GM19351 (cell line): ENCODE data around the gene FTO.

Experiments
- ATAC-seq: cut with Tn5 transposase; IDR thresholded peaks from one replicate; pipeline ENCODE4 v1.9.1; 2021; ENCODE audit warnings: mild to moderate bottlenecking, moderate library complexity; ENCODE audit not compliant: unreplicated experiment

The FTO gene

DNA sequence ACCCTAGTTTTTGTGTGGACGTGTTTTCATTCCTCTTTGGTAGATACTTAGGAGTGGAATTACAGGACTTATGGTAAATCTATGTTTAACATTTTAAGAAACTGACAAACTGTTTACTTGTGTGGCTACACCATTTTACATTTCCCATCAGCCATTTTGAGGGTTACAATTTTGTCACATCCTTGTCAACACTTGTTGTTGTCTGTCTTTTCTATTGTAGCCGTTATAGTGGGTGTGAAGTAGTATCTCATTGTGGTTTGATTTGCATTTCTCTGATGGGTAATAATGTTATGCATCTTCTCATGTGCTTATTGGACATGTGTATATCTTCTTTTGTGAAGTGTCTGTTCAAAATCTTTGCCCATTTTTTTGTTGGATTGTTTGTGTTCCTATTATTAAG, 4.5 kb downstream of the FTO start:
- ATAC-seq: no peak

DNA sequence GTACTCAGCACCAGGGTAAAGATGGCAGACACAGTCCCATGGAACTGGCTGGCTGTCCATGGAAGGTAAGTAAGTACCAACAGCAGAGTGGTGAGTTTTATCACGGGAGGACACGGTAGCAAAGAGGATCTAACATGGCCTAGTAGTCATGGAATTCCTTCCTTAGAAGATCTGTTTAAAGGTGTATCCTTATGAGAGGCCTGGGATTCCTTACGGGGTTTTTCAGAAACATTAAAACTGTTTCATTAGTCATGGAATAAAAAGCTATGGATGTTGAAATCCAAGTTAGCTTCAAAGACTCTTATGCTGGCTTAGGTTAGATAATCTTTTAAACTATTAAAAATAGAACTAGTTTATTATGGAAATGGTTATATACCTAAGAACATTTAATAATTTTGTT, 7.4 kb downstream of the FTO start:
- ATAC-seq: no peak

- no peak for ATAC-seq
These were observed 8.1 kb downstream of the FTO start for GRCh38 chr16:53712065-53712464.

GRCh38 chr16:53713403-53714204, 9.6 kb downstream of the FTO start:
- no peak for ATAC-seq

GRCh38 chr16:53714205-53715022, 10.5 kb downstream of the FTO start:
- ATAC-seq: no peak

DNA sequence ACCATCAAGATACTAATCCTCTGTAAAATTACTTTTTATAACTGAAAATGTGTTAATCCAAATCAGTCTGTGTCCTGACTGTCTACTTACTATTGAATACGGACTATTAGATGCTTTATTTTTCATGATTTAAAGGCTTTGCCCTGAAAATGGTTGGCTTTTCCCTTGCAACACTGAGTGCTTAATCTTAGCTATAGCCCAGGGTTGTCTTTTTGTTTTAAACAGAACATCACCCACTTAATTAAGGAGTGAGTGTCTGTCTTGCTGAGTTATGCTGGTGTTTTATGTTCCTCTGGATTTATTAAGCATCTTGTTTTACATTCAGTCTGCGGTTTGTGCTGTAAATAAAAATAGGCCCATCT, 11.0 kb downstream of the FTO start:
- ATAC-seq: no peak

DNA sequence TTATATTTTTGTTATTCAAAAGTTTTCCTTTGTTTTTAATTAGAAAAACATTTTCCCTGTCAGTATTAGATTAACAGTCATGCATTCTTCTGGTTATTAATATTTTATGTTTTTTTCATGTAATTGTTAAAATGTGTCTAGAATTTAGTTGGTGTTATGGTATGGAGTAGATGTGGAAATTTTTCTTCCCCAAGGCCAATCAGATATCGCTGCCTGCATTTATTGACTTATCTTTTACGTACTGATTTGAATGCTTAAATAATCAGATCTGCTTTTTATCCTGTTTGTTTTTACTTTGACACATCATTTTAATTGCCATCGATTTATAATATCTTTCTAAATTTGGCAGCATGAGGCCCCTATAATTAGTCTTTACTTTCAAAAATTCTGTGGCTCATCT, 13.6 kb downstream of the FTO start:
- no peak for ATAC-seq

DNA sequence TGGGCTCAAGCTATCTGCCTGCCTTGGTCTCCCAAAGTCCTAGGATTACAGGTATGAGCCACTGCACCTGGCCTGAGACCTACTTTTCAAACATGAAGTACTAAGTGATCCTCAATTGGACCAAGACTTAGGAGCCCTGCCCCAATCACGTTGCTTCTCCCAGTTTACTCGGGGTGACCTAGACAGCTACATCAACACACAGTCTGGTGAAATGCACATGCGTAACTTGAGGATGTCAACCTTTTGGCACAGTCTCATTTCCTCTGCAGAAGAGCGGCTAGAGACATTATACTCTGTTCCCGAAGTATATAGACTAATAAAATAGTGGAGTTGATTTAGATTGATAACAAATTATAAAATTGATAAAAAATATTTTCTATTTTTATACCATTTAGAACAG, 17.1 kb downstream of the FTO start:
- ATAC-seq: no peak

GRCh38 chr16:53726625-53727024, 22.7 kb downstream of the FTO start:
- ATAC-seq: no peak

DNA sequence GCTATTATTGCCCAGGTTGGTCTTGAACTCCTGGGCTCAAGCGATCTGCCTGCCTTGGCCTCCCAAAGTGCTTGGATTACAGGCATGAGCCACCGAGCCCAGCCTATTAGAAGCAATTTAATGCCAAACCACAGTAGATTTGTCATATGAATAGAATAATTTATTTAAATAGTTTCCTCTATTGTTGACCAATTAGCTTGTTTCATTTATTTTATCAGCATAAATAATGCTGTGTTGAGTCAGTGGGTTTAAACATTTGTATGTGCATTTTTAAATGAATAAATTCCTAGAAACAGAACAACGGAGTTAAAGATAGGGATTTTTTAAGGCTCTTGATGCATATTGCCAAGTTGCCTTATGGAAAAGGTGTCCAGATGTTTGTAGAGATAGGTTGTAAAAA, 26.7 kb downstream of the FTO start:
- no peak for ATAC-seq

DNA sequence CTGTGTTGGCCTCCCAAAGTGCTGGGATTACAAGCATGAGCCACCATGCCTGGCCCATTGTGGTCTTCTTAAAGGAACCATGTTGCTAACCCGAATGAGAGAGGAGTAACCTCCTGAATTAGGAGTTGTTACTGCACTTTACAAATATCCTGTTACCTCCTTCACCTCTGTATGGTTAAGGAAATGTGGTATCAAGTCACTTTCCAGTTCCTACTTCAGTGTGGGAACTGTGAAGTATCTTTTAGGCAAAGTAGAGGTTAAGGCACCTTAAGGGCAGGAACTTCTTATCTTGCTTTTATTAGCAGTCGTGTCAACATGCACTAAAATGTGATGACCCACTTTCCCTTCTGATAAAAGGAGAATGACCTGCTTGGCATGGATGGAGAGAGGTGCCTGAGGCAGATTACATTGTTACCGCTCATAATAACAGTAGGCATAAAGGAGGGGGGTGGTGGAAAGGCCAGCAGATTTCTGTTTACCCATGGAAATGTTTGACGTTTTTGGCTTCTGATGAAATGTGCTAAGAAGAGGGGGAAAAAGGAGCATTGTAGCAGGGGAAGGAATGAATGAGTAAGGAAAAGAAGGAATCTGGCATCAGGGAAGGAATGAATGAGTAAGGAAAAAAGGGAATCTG, 28.5 kb downstream of the FTO start:
- ATAC-seq: no peak

- ATAC-seq: no peak
These were observed 31.0 kb downstream of the FTO start for GRCh38 chr16:53734908-53735307.

DNA sequence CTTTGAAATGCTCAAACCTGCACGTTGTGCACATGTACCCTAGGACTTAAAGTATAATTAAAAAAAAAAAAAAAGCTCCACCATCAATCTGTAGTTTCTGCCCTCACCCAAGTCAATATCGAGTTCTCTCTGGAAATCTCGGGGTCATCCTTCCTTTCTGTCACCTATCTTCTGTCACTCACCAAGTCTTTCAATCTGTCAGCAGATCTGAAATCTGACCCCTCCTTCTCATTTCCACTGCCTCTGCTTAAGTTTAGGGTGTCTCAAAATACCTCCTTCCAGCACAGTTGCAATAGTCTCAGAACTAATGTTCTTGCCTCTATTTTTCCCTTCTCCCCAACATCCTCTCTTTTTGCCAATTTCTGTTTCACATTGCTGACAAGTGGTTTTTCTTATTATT, 32.3 kb downstream of the FTO start:
- no peak for ATAC-seq

DNA sequence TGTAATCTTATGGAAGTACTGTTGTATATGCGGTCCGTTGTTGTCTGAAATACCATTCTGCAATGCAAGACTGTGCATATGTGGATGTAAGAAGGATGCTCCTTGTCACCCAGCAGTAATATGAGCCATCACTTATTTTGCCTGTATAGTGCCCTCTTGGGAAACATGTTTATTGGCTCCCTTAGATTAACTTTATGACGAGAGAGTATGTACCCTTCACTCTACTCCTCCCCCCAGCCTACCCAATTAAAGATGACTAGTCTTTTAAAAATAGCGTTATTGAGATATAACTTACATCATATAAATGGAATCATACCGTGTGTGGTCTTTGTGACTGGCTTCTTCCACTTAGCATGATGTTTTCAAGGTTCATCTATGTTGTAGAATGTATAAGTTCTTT, 33.6 kb downstream of the FTO start:
- no peak for ATAC-seq

DNA sequence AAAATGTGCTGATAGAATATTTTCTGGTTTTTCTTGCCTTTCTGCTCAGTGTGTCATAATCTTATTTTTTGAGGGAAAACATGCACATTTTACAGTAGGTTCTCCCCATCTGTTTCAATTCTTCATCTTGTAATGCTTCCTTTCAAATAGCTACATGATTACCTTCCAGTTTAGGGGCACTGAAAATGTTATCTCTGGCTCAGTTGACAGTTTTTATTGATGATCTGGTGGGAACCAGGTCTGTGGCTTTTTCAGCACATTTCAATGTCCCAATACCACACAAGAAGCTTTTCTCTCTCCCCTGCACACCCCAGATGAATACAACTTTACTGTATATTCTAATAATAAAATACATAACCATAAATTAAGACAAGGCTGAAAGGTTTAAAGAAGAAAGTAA, 36.5 kb downstream of the FTO start:
- no peak for ATAC-seq

DNA sequence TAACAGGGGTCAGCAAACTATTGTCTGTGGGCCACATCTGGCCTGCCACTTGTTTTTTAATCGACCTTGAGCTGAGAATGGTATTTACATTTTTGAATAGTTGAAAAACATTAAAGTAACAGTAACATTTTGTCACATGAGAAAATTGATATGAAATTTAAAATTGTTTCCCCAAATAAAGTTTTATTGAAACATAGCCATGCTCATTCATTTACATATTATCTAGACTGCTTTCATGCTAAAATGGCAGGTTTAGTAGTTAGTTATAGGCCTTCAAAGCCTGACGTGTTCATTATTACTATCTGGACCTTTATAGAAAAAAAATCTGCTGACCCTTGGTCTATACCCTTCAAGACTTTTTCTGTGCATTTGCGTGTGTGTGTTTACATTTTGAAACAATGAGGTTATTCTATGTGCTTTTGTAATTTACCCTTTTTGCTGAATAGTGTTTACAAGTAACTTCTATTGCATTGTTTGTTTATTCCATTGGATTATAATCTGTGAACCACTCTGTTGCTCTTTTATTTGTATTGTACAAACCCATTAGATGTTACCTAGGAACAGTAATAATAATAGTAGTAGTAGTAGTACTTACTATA, 37.1 kb downstream of the FTO start:
- no peak for ATAC-seq

- ATAC-seq: no peak
These were observed 37.6 kb downstream of the FTO start for GRCh38 chr16:53741546-53741945.

DNA sequence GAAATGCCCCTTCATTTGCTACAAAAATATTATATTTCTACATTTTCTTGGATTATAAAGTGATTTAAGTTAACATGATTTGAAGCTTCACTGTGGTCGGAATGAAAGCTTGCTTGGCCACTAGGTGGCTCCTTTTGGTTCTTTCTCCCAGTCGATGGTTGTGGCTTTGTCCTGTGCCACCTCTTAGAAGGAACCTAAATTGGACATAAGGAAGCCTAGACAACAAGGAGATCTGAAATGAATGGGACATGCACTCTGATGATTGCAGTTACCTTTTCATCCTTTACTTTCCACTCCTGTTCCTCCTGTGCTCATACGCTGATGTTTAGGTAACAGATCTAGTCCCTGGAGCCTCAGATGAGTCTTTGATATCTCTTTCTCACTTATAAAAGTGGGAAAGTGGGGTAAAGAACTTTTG, 39.2 kb downstream of the FTO start:
- ATAC-seq: no peak

GRCh38 chr16:53744449-53744848, 40.5 kb downstream of the FTO start:
- ATAC-seq: peak; percentile 54

DNA sequence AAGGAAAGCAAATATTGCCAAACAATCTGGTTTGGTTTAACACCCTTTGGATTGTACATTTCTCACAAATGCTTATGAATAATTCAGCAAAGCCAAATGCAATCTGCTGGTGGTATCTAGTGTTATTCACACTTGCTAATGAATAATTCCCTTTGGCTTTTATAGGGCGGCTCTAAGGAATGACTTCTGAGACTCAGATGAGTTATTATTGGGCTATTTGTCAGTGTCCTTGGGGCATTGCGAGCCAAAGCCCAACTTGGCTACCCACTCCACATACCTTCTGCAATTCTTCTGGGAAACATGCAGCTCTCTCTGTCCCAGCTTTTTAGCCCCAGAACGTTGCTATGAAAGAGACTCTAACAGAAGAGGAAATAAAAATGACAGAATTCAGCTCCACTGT, 41.1 kb downstream of the FTO start:
- no peak for ATAC-seq

DNA sequence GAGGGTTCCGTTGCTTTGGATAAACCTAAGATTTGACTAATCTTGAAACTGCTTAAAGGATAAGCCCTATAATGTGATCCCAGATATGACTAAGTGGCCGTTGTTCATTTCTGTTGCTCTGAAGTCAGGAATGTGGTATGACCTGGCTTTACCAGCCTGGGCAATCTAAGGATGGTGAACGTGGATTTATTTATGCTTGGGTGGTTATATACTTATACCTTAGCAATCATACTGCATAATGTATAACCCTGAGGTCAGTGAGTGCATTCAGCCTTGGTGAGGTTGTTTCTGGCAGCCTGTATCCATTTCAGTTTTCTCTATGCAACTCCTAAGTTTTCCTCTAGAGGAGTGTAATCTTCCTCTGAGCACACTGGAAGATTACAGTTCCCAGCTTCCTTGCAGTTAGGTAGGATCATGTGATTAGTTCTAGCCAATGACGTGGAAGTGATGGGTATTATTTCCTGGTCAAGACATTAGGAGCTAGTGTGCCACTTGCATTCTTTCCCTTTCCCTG, 41.9 kb downstream of the FTO start:
- no peak for ATAC-seq
